ENCODE results near the gene KTN1. TPM values are rescaled to one million over a fixed set of nuclear protein-coding genes. Genes with fewer than 3 reads are reported as not detected.

Gene KTN1
- total RNA-seq, 1 experiment from 2014 or later: 125 TPM

DNA sequence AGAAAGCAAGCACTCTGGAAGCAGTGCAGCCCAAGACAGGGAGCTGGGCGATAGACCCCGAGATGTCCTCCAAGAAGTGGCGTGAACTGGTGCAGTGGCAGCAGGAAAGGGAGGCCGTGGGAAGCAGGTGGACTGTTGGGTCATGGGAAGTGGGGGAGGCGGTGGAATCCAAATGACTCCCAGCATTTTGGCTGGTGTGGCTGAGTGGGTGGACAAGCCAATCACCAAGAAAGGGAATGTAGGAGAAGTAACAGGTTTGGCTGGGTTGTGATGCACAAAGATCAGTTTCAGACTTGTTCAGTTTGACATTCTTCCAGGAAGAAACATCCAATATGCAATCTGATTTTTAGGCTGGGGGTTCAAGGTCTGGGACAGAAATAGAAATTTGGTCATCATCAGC, 46.0 kb upstream of the KTN1 start:
- no peak for TF ChIP-seq TEAD1 (CRISPR knock-in tag; IDR thresholded peaks at IDR 0.05)
- H3K4me3 Mint-ChIP-seq: no peak overlapping the region
- H3K36me3 Mint-ChIP-seq: peaks cover 9% of the 10 kb centered on the region
- H3K4me1 Mint-ChIP-seq: no peaks in the 10 kb centered on the region
- no peak overlapping the region for H3K27ac Mint-ChIP-seq
- DNase-seq (ENCODE audit: low spot score) (no peak), ATAC-seq (no peak)
- H3K27me3 Mint-ChIP-seq (ENCODE audit: low read depth): no peaks in the 10 kb centered on the region; the same call in 1 of the 2 replicates
- peaks cover 21% of the 10 kb centered on the region for H3K9me3 Mint-ChIP-seq
- POLR2A ChIA-PET: no interaction called here
- CTCF ChIA-PET: no interaction called here

DNA sequence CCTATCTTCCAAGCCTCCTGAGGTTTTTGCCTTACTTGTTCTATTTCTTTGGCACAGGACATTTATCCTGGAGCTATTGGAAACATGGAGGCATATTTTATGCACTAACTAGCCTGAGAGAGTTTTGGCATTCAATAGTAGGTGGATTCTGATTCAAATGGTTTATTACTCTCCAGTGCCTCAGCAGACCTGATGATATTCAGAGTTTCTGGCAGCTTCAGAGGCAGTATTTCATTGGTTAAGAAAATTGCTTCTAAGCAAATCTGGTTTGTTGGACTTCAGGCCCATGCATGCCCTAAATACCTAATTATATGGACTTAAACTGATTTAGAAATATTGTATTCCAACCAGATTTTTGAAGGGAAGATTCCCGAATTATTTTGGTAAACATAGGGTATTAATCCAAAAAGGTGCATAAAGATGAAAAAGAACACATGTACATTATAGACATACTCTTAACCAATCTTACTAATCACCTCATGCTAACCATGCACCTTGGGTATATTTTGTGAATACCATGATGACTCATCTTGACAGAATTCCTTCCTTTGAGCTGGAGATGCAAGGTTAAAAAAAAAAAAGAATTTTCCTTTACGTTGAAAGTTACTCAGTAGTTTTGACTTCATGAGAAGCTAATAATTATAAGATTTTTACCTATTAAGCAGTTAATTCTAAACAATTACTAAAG, 44.3 kb upstream of the KTN1 start:
- Mint-ChIP-seq H3K9me3 (peaks cover 21% of the 10 kb centered on the region), H3K4me3 (no peak overlapping the region), H3K36me3 (peaks cover 9% of the 10 kb centered on the region), H3K4me1 (no peaks in the 10 kb centered on the region), H3K27me3 (ENCODE audit: low read depth) (no peaks in the 10 kb centered on the region; the same call in 1 of the 2 replicates), H3K27ac (no peak overlapping the region)
- no peak for DNase-seq (ENCODE audit: low spot score)
- POLR2A ChIA-PET: no interaction called here
- ATAC-seq: no peak
- CTCF ChIA-PET: no interaction called here
- TF ChIP-seq JAZF1 (CRISPR knock-in tag; IDR thresholded peaks at IDR 0.05) (no peak), RORB (CRISPR knock-in tag; IDR thresholded peaks at IDR 0.05) (no peak), KAT7 (CRISPR knock-in tag; IDR thresholded peaks at IDR 0.05; ENCODE audit: borderline replicate concordance) (no peak), ZMAT4 (CRISPR knock-in tag; IDR thresholded peaks at IDR 0.05) (no peak), ATF1 (CRISPR knock-in tag; IDR thresholded peaks at IDR 0.05) (no peak), FOXK1 (CRISPR knock-in tag; IDR thresholded peaks at IDR 0.05) (no peak), ZNF423 (CRISPR knock-in tag; IDR thresholded peaks at IDR 0.05) (no peak), IRF2 (CRISPR knock-in tag; IDR thresholded peaks at IDR 0.05; ENCODE audit: borderline replicate concordance, low read depth) (no peak), GABPB1 (CRISPR knock-in tag; IDR thresholded peaks at IDR 0.05) (no peak), ZNF425 (CRISPR knock-in tag; conservative IDR thresholded peaks at IDR 0.05) (no peak), FOXJ3 (CRISPR knock-in tag; IDR thresholded peaks at IDR 0.05; ENCODE audit: borderline replicate concordance) (no peak), NR3C1 (CRISPR knock-in tag; conservative IDR thresholded peaks at IDR 0.05; ENCODE audit: low read depth) (no peak), TCF7 (CRISPR knock-in tag; IDR thresholded peaks at IDR 0.05; ENCODE audit: low read depth) (no peak), CBFB (CRISPR knock-in tag; IDR thresholded peaks at IDR 0.05; ENCODE audit: low read depth) (no peak), EMX1 (CRISPR knock-in tag; IDR thresholded peaks at IDR 0.05) (no peak)
- TF ChIP-seq, protein P1, sequence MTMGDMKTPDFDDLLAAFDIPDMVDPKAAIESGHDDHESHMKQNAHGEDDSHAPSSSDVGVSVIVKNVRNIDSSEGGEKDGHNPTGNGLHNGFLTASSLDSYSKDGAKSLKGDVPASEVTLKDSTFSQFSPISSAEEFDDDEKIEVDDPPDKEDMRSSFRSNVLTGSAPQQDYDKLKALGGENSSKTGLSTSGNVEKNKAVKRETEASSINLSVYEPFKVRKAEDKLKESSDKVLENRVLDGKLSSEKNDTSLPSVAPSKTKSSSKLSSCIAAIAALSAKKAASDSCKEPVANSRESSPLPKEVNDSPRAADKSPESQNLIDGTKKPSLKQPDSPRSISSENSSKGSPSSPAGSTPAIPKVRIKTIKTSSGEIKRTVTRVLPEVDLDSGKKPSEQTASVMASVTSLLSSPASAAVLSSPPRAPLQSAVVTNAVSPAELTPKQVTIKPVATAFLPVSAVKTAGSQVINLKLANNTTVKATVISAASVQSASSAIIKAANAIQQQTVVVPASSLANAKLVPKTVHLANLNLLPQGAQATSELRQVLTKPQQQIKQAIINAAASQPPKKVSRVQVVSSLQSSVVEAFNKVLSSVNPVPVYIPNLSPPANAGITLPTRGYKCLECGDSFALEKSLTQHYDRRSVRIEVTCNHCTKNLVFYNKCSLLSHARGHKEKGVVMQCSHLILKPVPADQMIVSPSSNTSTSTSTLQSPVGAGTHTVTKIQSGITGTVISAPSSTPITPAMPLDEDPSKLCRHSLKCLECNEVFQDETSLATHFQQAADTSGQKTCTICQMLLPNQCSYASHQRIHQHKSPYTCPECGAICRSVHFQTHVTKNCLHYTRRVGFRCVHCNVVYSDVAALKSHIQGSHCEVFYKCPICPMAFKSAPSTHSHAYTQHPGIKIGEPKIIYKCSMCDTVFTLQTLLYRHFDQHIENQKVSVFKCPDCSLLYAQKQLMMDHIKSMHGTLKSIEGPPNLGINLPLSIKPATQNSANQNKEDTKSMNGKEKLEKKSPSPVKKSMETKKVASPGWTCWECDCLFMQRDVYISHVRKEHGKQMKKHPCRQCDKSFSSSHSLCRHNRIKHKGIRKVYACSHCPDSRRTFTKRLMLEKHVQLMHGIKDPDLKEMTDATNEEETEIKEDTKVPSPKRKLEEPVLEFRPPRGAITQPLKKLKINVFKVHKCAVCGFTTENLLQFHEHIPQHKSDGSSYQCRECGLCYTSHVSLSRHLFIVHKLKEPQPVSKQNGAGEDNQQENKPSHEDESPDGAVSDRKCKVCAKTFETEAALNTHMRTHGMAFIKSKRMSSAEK (CRISPR knock-in tag; IDR thresholded peaks at IDR 0.05; ENCODE audit: borderline replicate concordance): no peak
- TF ChIP-seq, protein P2, sequence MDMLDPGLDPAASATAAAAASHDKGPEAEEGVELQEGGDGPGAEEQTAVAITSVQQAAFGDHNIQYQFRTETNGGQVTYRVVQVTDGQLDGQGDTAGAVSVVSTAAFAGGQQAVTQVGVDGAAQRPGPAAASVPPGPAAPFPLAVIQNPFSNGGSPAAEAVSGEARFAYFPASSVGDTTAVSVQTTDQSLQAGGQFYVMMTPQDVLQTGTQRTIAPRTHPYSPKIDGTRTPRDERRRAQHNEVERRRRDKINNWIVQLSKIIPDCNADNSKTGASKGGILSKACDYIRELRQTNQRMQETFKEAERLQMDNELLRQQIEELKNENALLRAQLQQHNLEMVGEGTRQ (CRISPR knock-in tag; IDR thresholded peaks at IDR 0.05): no peak
- TF ChIP-seq, protein P3, sequence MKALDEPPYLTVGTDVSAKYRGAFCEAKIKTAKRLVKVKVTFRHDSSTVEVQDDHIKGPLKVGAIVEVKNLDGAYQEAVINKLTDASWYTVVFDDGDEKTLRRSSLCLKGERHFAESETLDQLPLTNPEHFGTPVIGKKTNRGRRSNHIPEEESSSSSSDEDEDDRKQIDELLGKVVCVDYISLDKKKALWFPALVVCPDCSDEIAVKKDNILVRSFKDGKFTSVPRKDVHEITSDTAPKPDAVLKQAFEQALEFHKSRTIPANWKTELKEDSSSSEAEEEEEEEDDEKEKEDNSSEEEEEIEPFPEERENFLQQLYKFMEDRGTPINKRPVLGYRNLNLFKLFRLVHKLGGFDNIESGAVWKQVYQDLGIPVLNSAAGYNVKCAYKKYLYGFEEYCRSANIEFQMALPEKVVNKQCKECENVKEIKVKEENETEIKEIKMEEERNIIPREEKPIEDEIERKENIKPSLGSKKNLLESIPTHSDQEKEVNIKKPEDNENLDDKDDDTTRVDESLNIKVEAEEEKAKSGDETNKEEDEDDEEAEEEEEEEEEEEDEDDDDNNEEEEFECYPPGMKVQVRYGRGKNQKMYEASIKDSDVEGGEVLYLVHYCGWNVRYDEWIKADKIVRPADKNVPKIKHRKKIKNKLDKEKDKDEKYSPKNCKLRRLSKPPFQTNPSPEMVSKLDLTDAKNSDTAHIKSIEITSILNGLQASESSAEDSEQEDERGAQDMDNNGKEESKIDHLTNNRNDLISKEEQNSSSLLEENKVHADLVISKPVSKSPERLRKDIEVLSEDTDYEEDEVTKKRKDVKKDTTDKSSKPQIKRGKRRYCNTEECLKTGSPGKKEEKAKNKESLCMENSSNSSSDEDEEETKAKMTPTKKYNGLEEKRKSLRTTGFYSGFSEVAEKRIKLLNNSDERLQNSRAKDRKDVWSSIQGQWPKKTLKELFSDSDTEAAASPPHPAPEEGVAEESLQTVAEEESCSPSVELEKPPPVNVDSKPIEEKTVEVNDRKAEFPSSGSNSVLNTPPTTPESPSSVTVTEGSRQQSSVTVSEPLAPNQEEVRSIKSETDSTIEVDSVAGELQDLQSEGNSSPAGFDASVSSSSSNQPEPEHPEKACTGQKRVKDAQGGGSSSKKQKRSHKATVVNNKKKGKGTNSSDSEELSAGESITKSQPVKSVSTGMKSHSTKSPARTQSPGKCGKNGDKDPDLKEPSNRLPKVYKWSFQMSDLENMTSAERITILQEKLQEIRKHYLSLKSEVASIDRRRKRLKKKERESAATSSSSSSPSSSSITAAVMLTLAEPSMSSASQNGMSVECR (CRISPR knock-in tag; IDR thresholded peaks at IDR 0.05; ENCODE audit: borderline replicate concordance): no peak
- TF ChIP-seq, protein P4, sequence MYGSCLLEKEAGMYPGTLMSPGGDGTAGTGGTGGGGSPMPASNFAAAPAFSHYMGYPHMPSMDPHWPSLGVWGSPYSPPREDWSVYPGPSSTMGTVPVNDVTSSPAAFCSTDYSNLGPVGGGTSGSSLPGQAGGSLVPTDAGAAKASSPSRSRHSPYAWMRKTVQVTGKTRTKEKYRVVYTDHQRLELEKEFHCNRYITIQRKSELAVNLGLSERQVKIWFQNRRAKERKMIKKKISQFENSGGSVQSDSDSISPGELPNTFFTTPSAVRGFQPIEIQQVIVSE (CRISPR knock-in tag; IDR thresholded peaks at IDR 0.05; ENCODE audit: borderline replicate concordance): no peak
